H9 (cell line): ENCODE results near the gene FANCI. TPM values are rescaled to one million over a fixed set of nuclear protein-coding genes. Genes with fewer than 3 reads are reported as not detected.

Experiments used
- DNase-seq: peaks from one replicate; pipeline ENCODE4 v3.0.0-alpha.2; 2017
- H2AFZ ChIP-seq: one replicate; pipeline ENCODE4 v1.6.1; 2013; ENCODE audit warnings: mild to moderate bottlenecking, low read length, control low read depth, moderate library complexity
- H2AK5ac ChIP-seq: 2 replicates; pipeline ENCODE4 v1.6.1; 2013; ENCODE audit warnings: low read length, control low read depth, mixed read lengths; ENCODE audit not compliant: insufficient read length
- H2BK120ac ChIP-seq: one replicate; pipeline ENCODE4 v1.6.1; 2013; ENCODE audit warnings: low read depth, mild to moderate bottlenecking, low read length, control low read depth, inconsistent platforms; ENCODE audit not compliant: poor library complexity, severe bottlenecking
- H2BK12ac ChIP-seq: 2 replicates; pipeline ENCODE4 v1.6.1; 2013; ENCODE audit warnings: low read length, control low read depth, mixed read lengths, low read depth; ENCODE audit not compliant: insufficient read length
- H2BK15ac ChIP-seq: 2 replicates; pipeline ENCODE4 v1.6.1; 2013; ENCODE audit warnings: low read depth, low read length, control low read depth
- H2BK20ac ChIP-seq: one replicate; pipeline ENCODE4 v1.6.1; 2013; ENCODE audit warnings: low read depth, mild to moderate bottlenecking, low read length, control low read depth, inconsistent platforms; ENCODE audit not compliant: poor library complexity, severe bottlenecking
- H2BK5ac ChIP-seq: 2 replicates; pipeline ENCODE4 v1.6.1; 2013; ENCODE audit warnings: low read length, control low read depth, mixed read lengths; ENCODE audit not compliant: insufficient read length
- H3K14ac ChIP-seq: 2 replicates; pipeline ENCODE4 v1.6.1; 2013; ENCODE audit warnings: low read length, control low read depth; ENCODE audit not compliant: insufficient read depth
- H3K18ac ChIP-seq: 2 replicates; pipeline ENCODE4 v1.6.1; 2013; ENCODE audit warnings: low read depth, mild to moderate bottlenecking, mixed read lengths, low read length, control low read depth; ENCODE audit not compliant: insufficient read length
- H3K23ac ChIP-seq: 2 replicates; pipeline ENCODE4 v1.6.1; 2013; ENCODE audit warnings: low read length, control low read depth, mixed read lengths, low read depth; ENCODE audit not compliant: insufficient read length
- H3K23me2 ChIP-seq: 2 replicates; pipeline ENCODE4 v1.6.1; 2013; ENCODE audit warnings: low read depth, mild to moderate bottlenecking, mixed read lengths, low read length, control low read depth; ENCODE audit not compliant: insufficient read length, poor library complexity, severe bottlenecking
- H3K27ac ChIP-seq: 2 replicates; pipeline ENCODE4 v1.5.1; 2013; ENCODE audit warnings: low read length, control low read depth, mixed read lengths, low read depth; ENCODE audit not compliant: insufficient read length
- H3K27me3 ChIP-seq: 2 replicates; pipeline ENCODE4 v1.6.1; 2013; ENCODE audit warnings: low read length, control low read depth, inconsistent platforms; ENCODE audit not compliant: insufficient read depth
- H3K4ac ChIP-seq: 2 replicates; pipeline ENCODE4 v1.6.1; 2013; ENCODE audit warnings: low read depth, mild to moderate bottlenecking, control low read depth, inconsistent platforms, low read length, moderate library complexity
- H3K4me1 ChIP-seq: 2 replicates; pipeline ENCODE4 v1.6.1; 2013; ENCODE audit warnings: low read length, control low read depth, inconsistent platforms; ENCODE audit not compliant: insufficient read depth
- H3K4me2 ChIP-seq: 2 replicates; pipeline ENCODE4 v1.6.1; 2013; ENCODE audit warnings: low read length, control low read depth, mixed read lengths; ENCODE audit not compliant: insufficient read length, insufficient read depth
- H3K56ac ChIP-seq: 2 replicates; pipeline ENCODE4 v1.6.1; 2013; ENCODE audit warnings: low read depth, mild to moderate bottlenecking, mixed read lengths, low read length, control low read depth; ENCODE audit not compliant: insufficient read length
- H3K79me1 ChIP-seq: 2 replicates; pipeline ENCODE4 v1.6.1; 2013; ENCODE audit warnings: low read depth, mild to moderate bottlenecking, moderate library complexity, low read length, control low read depth, inconsistent platforms; ENCODE audit not compliant: insufficient read depth, poor library complexity, severe bottlenecking
- H3K79me2 ChIP-seq: 2 replicates; pipeline ENCODE4 v1.6.1; 2013; ENCODE audit warnings: low read length, control low read depth, inconsistent platforms; ENCODE audit not compliant: insufficient read depth
- H3K9ac ChIP-seq: 2 replicates; pipeline ENCODE4 v1.6.1; 2013; ENCODE audit warnings: low read length, control low read depth, mixed read lengths; ENCODE audit not compliant: insufficient read length; ENCODE audit errors: extremely low read depth
- H3K9me3 ChIP-seq: one replicate; pipeline ENCODE4 v1.6.1; 2013; ENCODE audit warnings: low read depth, low read length, inconsistent platforms; ENCODE audit not compliant: control insufficient read depth
- H3T11ph ChIP-seq: one replicate; pipeline ENCODE4 v1.6.1; 2013; ENCODE audit warnings: mild to moderate bottlenecking, low read length, control low read depth, inconsistent platforms
- H4K20me1 ChIP-seq: one replicate; pipeline ENCODE4 v1.6.1; 2013; ENCODE audit not compliant: control insufficient read depth, insufficient read length, insufficient read depth
- H4K5ac ChIP-seq: 2 replicates; pipeline ENCODE4 v1.6.1; 2013; ENCODE audit warnings: low read depth, mild to moderate bottlenecking, mixed read lengths, low read length, control low read depth; ENCODE audit not compliant: insufficient read length
- H4K8ac ChIP-seq: replicated peaks from 2 replicates; pipeline ENCODE4 v1.6.1; 2013; ENCODE audit warnings: low read length, control low read depth, mixed read lengths, low read depth; ENCODE audit not compliant: insufficient read length
- H4K91ac ChIP-seq: 2 replicates; pipeline ENCODE4 v1.6.1; 2013; ENCODE audit warnings: low read depth, mild to moderate bottlenecking, moderate library complexity, mixed read lengths, low read length, control low read depth; ENCODE audit not compliant: insufficient read length
- H3K27ac Mint-ChIP-seq, 3 experiments: 2 replicates in 2 of 3; 3 replicates in 1 of 3; pipeline ENCODE4 v1.8.0; 2020 to 2021; ENCODE audit warnings: mixed read lengths in 3 of 3, mild to moderate bottlenecking in 1 of 3, moderate library complexity in 1 of 3
- H3K27me3 Mint-ChIP-seq: 2 replicates; pipeline ENCODE4 v1.8.0; 2021; ENCODE audit warnings: low read depth, mild to moderate bottlenecking, moderate library complexity, mixed read lengths
- H3K36me3 Mint-ChIP-seq, 3 experiments: 2 replicates in 2 of 3; 3 replicates in 1 of 3; pipeline ENCODE4 v1.8.0; 2020 to 2021; ENCODE audit warnings: low read depth in 3 of 3, mixed read lengths in 3 of 3; ENCODE audit not compliant: insufficient read depth in 1 of 3
- H3K4me1 Mint-ChIP-seq, 2 experiments: 2 replicates each; pipeline ENCODE4 v1.8.0; 2020; ENCODE audit warnings: mixed read lengths in 2 of 2
- H3K4me3 Mint-ChIP-seq, 2 experiments: 2 replicates in 1 of 2; 3 replicates in 1 of 2; pipeline ENCODE4 v1.8.0; 2020 to 2021; ENCODE audit warnings: mild to moderate bottlenecking in 2 of 2, mixed read lengths in 2 of 2, moderate library complexity in 1 of 2
- H3K9me3 Mint-ChIP-seq, 2 experiments: 2 replicates in 1 of 2; 3 replicates in 1 of 2; pipeline ENCODE4 v1.8.0; 2020; ENCODE audit warnings: mild to moderate bottlenecking in 2 of 2, mixed read lengths in 2 of 2, moderate library complexity in 1 of 2
- WGBS: extraction: QIAGEN DNeasy Blood & Tissue Kit; methylation state at CpG from one replicate; pipeline ENCODE4 v1.1.7; 2013; ENCODE audit warnings: missing lambda C conversion rate, low lambda C conversion rate, mixed read lengths; ENCODE audit not compliant: insufficient read length; ENCODE audit errors: extremely low coverage; 5-methylcytosine and 5-hydroxymethylcytosine counted together
- total RNA-seq: library from RNA; stranded (reverse); gene quantifications from 2 replicates; pipeline ENCODE4 v1.2.1, GENCODE V29; 2021
- TF ChIP-seq, protein P1 (sequence below): fragments of 200-600 bp; sonication (generic); conservative IDR thresholded peaks from 3 replicates; pipeline ENCODE4 v1.8.0; 2021; ENCODE audit warnings: antibody characterized with exemption, mild to moderate bottlenecking

Gene FANCI
- total RNA-seq, 1 experiment from 2014 or later: 106 TPM

DNA sequence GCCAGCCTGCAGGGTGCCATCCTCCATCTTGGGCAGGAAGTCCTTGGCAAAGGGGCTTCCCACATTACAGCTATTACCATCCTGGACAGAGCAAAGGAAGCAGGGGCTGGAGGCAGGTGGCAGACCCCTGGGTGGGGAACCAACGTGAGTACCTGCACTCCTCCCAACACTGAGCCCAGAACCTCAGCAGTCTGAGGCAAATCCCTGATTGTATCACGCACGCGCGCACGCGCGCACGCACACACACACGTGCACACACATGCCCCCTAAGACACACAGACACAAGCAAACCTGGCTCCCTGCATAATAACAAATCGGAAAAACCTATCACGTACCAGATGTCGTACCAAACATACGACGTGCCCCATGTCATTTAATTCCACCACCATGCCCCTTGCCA lies 79.0 kb downstream of the FANCI start:
- no peak overlapping the region for H2BK120ac ChIP-seq
- no peak overlapping the region for H2BK12ac ChIP-seq
- Mint-ChIP-seq H3K27me3 (no peaks in the 10 kb centered on the region), H3K9me3 (no peaks in the 10 kb centered on the region), H3K4me1 (no peaks in the 10 kb centered on the region), H3K27ac (no peak overlapping the region), H3K4me3 (no peak overlapping the region; a peak in 1 of 5 replicates), H3K36me3 (peaks cover 58 to 96% (median 83%) of the 10 kb centered on the region in 3 experiments)
- TF ChIP-seq, protein P1, sequence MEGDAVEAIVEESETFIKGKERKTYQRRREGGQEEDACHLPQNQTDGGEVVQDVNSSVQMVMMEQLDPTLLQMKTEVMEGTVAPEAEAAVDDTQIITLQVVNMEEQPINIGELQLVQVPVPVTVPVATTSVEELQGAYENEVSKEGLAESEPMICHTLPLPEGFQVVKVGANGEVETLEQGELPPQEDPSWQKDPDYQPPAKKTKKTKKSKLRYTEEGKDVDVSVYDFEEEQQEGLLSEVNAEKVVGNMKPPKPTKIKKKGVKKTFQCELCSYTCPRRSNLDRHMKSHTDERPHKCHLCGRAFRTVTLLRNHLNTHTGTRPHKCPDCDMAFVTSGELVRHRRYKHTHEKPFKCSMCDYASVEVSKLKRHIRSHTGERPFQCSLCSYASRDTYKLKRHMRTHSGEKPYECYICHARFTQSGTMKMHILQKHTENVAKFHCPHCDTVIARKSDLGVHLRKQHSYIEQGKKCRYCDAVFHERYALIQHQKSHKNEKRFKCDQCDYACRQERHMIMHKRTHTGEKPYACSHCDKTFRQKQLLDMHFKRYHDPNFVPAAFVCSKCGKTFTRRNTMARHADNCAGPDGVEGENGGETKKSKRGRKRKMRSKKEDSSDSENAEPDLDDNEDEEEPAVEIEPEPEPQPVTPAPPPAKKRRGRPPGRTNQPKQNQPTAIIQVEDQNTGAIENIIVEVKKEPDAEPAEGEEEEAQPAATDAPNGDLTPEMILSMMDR: no peak
- H3K14ac ChIP-seq: no peak overlapping the region
- H4K8ac ChIP-seq: no peak overlapping the region
- H3K4ac ChIP-seq: no peak overlapping the region
- no peaks in the 10 kb centered on the region for H3K23me2 ChIP-seq
- no peak overlapping the region for H2BK20ac ChIP-seq
- no peaks in the 10 kb centered on the region for H3K9me3 ChIP-seq
- H3K4me1 ChIP-seq: no peaks in the 10 kb centered on the region
- no peak overlapping the region for H2AFZ ChIP-seq
- H4K91ac ChIP-seq: no peak overlapping the region
- H2AK5ac ChIP-seq: no peak overlapping the region
- no peak for DNase-seq
- no peak overlapping the region for H4K5ac ChIP-seq
- no peak overlapping the region for H2BK15ac ChIP-seq
- no peak overlapping the region for H3T11ph ChIP-seq
- H2BK5ac ChIP-seq: no peak overlapping the region
- H3K23ac ChIP-seq: no peak overlapping the region
- no peak overlapping the region for H3K9ac ChIP-seq
- no peaks in the 10 kb centered on the region for H3K27me3 ChIP-seq
- H3K56ac ChIP-seq: no peak overlapping the region
- no peak overlapping the region for H3K18ac ChIP-seq
- no CpG with 5 or more reads among the region's 15 CpGs for WGBS
- no peaks in the 10 kb centered on the region for H3K79me2 ChIP-seq
- H3K4me2 ChIP-seq: no peak overlapping the region
- no peak overlapping the region for H3K27ac ChIP-seq
- H3K79me1 ChIP-seq: no peaks in the 10 kb centered on the region
- H4K20me1 ChIP-seq: no peaks in the 10 kb centered on the region
